Caco-2 (cell line): ENCODE data around the gene HSD17B11. TPM values are rescaled to one million over a fixed set of nuclear protein-coding genes. Genes with fewer than 3 reads are reported as not detected.

ENCODE experiments used
- BruUV-seq: library from RNA; stranded (reverse); fragments of 400-500 nt; replicated peaks from 2 replicates; lab custom pipeline; 2021; lab: Mats Ljungman, UMichigan
- CTCF ChIA-PET: fragments of 300-600 bp; sonication (Branson Sonifier 250); formaldehyde crosslinking; loops from one replicate; lab custom pipeline; 2022; ENCODE audit warnings: antibody characterized with exemption; lab: Charles Lee
- POLR2A ChIA-PET: fragments of 300-600 bp; sonication (Branson Sonifier 250); formaldehyde crosslinking; loops from one replicate; lab custom pipeline; 2022; ENCODE audit warnings: antibody characterized with exemption; lab: Charles Lee
- DNase-seq, 2 experiments: peaks; one replicate each; pipeline versions ENCODE4 v3.0.0 to v3.0.0-alpha.2; 2020 to 2022
- H3K27me3 ChIP-seq: replicated peaks from 2 replicates; pipeline ENCODE4 v1.6.0; 2011; ENCODE audit warnings: low read length; ENCODE audit not compliant: control insufficient read depth, insufficient read depth
- H3K36me3 ChIP-seq: 2 replicates; pipeline ENCODE4 v1.5.1; 2011; ENCODE audit warnings: low read length; ENCODE audit not compliant: control insufficient read depth, insufficient read depth
- H3K4me1 ChIP-seq: fragments of 250-450 bp; sonication (Bioruptor Pico); 2 replicates; pipeline ENCODE4 v1.5.1; 2020; ENCODE audit warnings: mild to moderate bottlenecking
- H3K4me3 ChIP-seq: 2 replicates; pipeline ENCODE4 v1.5.1; 2011; ENCODE audit warnings: low read depth, mild to moderate bottlenecking, control low read depth, low read length
- H3K9me3 ChIP-seq: fragments of 250-450 bp; sonication (Bioruptor Pico); 2 replicates; pipeline ENCODE4 v1.5.1; 2020; ENCODE audit warnings: mild to moderate bottlenecking, moderate library complexity
- H3K27ac Mint-ChIP-seq: one replicate; pipeline ENCODE4 v1.8.0; 2022; ENCODE audit warnings: mixed read lengths; ENCODE audit not compliant: unreplicated experiment
- H3K27me3 Mint-ChIP-seq: one replicate; pipeline ENCODE4 v1.8.0; 2022; ENCODE audit warnings: mixed read lengths; ENCODE audit not compliant: insufficient read depth, unreplicated experiment
- H3K36me3 Mint-ChIP-seq: one replicate; pipeline ENCODE4 v1.8.0; 2022; ENCODE audit warnings: mild to moderate bottlenecking, mixed read lengths; ENCODE audit not compliant: insufficient read depth, unreplicated experiment
- H3K4me1 Mint-ChIP-seq: one replicate; pipeline ENCODE4 v1.8.0; 2022; ENCODE audit warnings: low read depth, mixed read lengths; ENCODE audit not compliant: unreplicated experiment
- H3K4me3 Mint-ChIP-seq: one replicate; pipeline ENCODE4 v1.8.0; 2022; ENCODE audit warnings: mild to moderate bottlenecking, moderate library complexity, mixed read lengths; ENCODE audit not compliant: unreplicated experiment
- H3K9me3 Mint-ChIP-seq: one replicate; pipeline ENCODE4 v1.8.0; 2022; ENCODE audit warnings: mixed read lengths; ENCODE audit not compliant: unreplicated experiment
- CTCF ChIP-seq, 2 experiments: fragments of 200-600 bp in 1 of 2; IDR thresholded peaks; 1 replicate in 1 of 2; 2 replicates in 1 of 2; pipeline versions ENCODE4 v1.5.1 to v1.8.0; 2011 to 2022; ENCODE audit warnings: antibody characterized with exemption in 1 of 2, control low read depth in 1 of 2, inconsistent platforms in 1 of 2, low read depth in 1 of 2, low read length in 1 of 2, mild to moderate bottlenecking in 1 of 2, moderate library complexity in 1 of 2; ENCODE audit not compliant: insufficient read depth in 1 of 2, severe bottlenecking in 1 of 2, unreplicated experiment in 1 of 2
- intact Hi-C: fragments of 100-400 bp; cut with micrococcal nuclease; formaldehyde crosslinking; loops from one replicate; pipeline ENCODE4 v1.10.0; 2022; ENCODE audit not compliant: unreplicated experiment
- total RNA-seq: library from RNA; stranded (reverse); gene quantifications from 2 replicates; pipeline ENCODE4 v1.2.3, GENCODE V29; 2022

HSD17B11 gene
- total RNA-seq, 1 experiment from 2014 or later = 42.8 TPM

DNA sequence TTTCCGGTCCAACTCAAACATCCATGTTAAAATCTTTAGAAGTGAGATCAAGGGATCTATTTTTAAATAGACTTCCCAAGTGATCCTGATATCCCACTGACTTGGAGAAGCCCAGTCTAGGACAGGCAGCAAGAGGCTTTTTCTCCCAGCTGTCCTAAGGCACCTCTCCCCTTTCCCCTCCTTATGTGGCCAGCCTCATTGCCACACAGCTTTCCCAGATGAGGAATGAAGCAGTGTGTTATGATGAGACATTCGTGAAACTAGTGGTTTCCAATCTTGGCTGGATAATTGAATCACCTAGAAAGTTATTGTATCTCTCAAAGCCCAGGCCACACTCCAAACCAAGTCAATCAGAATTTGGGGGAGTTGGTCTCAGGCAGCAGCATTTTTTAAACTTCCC lies 51.5 kb downstream of the HSD17B11 start:
- Mint-ChIP-seq H3K27me3 (no peaks in the 10 kb centered on the region), H3K9me3 (peaks cover 6% of the 10 kb centered on the region), H3K27ac (no peak overlapping the region), H3K4me1 (no peaks in the 10 kb centered on the region), H3K36me3 (peaks cover 11% of the 10 kb centered on the region), H3K4me3 (no peak overlapping the region)
- Histone ChIP-seq H3K4me1 (no peaks in the 10 kb centered on the region), H3K4me3 (no peak overlapping the region), H3K27me3 (no peaks in the 10 kb centered on the region), H3K36me3 (no peaks in the 10 kb centered on the region; the same call in 1 of the 2 replicates), H3K9me3 (no peaks in the 10 kb centered on the region)
- ChIA-PET CTCF (no interaction called here), POLR2A (no interaction called here)
- BruUV-seq = no TSS peak
- intact Hi-C loops = no loop called here
- TF ChIP-seq CTCF (IDR thresholded peaks at IDR 0.05; ENCODE audit: insufficient read depth in 1 of 2, low read depth in 1 of 2, low read length in 1 of 2, severe bottlenecking in 1 of 2, unreplicated experiment in 1 of 2) = no peak
- DNase-seq = no peak

DNA sequence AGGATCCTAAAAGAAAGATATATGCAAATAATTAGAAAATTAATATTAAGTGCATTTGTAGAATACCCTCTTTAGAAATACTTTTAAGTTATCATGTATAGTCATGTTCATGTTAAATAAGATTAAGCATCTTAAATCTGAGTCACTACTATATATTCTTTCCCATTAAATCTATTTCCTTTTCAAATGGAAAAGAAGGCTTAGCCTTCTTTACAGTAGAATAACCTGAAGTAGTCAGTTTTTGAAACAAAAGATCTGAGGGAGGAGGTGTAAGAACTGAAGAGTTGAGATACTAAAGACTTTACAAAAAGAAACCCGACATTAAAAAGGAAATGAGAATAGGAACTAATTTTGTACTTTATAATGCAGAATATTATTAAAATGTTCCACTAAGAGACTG lies 53.6 kb downstream of the HSD17B11 start:
- Histone ChIP-seq H3K4me3 (no peak overlapping the region), H3K27me3 (no peaks in the 10 kb centered on the region), H3K36me3 (no peaks in the 10 kb centered on the region; the same call in 1 of the 2 replicates), H3K4me1 (no peaks in the 10 kb centered on the region), H3K9me3 (peaks cover 10% of the 10 kb centered on the region; the same call in 1 of the 2 replicates)
- H3K9me3 Mint-ChIP-seq = peaks cover 20% of the 10 kb centered on the region
- DNase-seq = no peak
- CTCF ChIA-PET = no interaction called here
- no peaks in the 10 kb centered on the region for H3K4me1 Mint-ChIP-seq
- no peak for TF ChIP-seq CTCF (IDR thresholded peaks at IDR 0.05; ENCODE audit: insufficient read depth in 1 of 2, low read depth in 1 of 2, low read length in 1 of 2, severe bottlenecking in 1 of 2, unreplicated experiment in 1 of 2)
- H3K27ac Mint-ChIP-seq = no peak overlapping the region
- H3K4me3 Mint-ChIP-seq = no peak overlapping the region
- intact Hi-C loops = no loop called here
- POLR2A ChIA-PET = no interaction called here
- peaks cover 18% of the 10 kb centered on the region for H3K36me3 Mint-ChIP-seq
- no peaks in the 10 kb centered on the region for H3K27me3 Mint-ChIP-seq
- BruUV-seq = no TSS peak

GRCh38 chr4:87333267-87333666 lies 57.7 kb downstream of the HSD17B11 start:
- Mint-ChIP-seq H3K4me3 (no peak overlapping the region), H3K36me3 (peaks cover 19% of the 10 kb centered on the region), H3K4me1 (no peaks in the 10 kb centered on the region), H3K27me3 (no peaks in the 10 kb centered on the region), H3K27ac (no peak overlapping the region), H3K9me3 (peaks cover 27% of the 10 kb centered on the region)
- peaks cover 10% of the 10 kb centered on the region; the same call in 1 of the 2 replicates for H3K9me3 ChIP-seq
- no peak overlapping the region for H3K4me3 ChIP-seq
- H3K27me3 ChIP-seq = no peaks in the 10 kb centered on the region
- no TSS peak for BruUV-seq
- intact Hi-C loops = no loop called here
- POLR2A ChIA-PET = no interaction called here
- H3K4me1 ChIP-seq = no peaks in the 10 kb centered on the region
- CTCF ChIA-PET = no interaction called here
- H3K36me3 ChIP-seq = no peaks in the 10 kb centered on the region
- TF ChIP-seq CTCF (IDR thresholded peaks at IDR 0.05; ENCODE audit: insufficient read depth in 1 of 2, low read depth in 1 of 2, low read length in 1 of 2, severe bottlenecking in 1 of 2, unreplicated experiment in 1 of 2) = no peak
- no peak for DNase-seq
